ENCODE measurements around the gene APOBEC4. TPM values are rescaled to one million over a fixed set of nuclear protein-coding genes. Genes with fewer than 3 reads are reported as not detected.

Gene APOBEC4
- total and polyA plus RNA-seq, 9 of the 15 experiments (the other 6 are each of a cell fraction or from before 2014, with no cell fraction given): not detected

- 0 out of 2 replicates have a peak, but pooled peaks have one; percentile 24 for TF ChIP-seq NR1H2 (CRISPR knock-in tag; IDR thresholded peaks at IDR 0.05)
- no peak for TF ChIP-seq HNRNPLL (IDR thresholded peaks at IDR 0.05; ENCODE audit: low read depth, low read length, poor library complexity, severe bottlenecking)
- TF ChIP-seq KDM5B (IDR thresholded peaks at IDR 0.05; ENCODE audit: insufficient replicate concordance, low read depth, low read length): peak; percentile 10
- no peak for TF ChIP-seq ZNF644 (tag; IDR thresholded peaks at IDR 0.05; ENCODE audit: low read depth)
- TF ChIP-seq PHB (CRISPR knock-in tag; IDR thresholded peaks at IDR 0.05): peak; percentile 41; the same call in 1 of the 2 replicates
- no peak for TF ChIP-seq CREB1 (IDR thresholded peaks at IDR 0.05)
- 0 out of 2 replicates have a peak, but pooled peaks have one; percentile 13 for TF ChIP-seq CREB1 (CRISPR knock-in tag; IDR thresholded peaks at IDR 0.05)
- no peak for TF ChIP-seq CTCF (IDR thresholded peaks at IDR 0.05 in 2 of 3, conservative IDR thresholded peaks at IDR 0.05 in 1 of 3; ENCODE audit: insufficient read depth in 2 of 3, low read depth in 1 of 3, low read length in 3 of 3)
- TF ChIP-seq EP400 (IDR thresholded peaks at IDR 0.05): peak; percentile 71; the same call in 1 of the 2 replicates
- peak; percentile 76 for TF ChIP-seq EGR1 (conservative IDR thresholded peaks at IDR 0.05)
- TF ChIP-seq MTA3 (IDR thresholded peaks at IDR 0.05; ENCODE audit: borderline replicate concordance): 0 out of 2 replicates have a peak, but pooled peaks have one; percentile 1
- TF ChIP-seq, protein P1, sequence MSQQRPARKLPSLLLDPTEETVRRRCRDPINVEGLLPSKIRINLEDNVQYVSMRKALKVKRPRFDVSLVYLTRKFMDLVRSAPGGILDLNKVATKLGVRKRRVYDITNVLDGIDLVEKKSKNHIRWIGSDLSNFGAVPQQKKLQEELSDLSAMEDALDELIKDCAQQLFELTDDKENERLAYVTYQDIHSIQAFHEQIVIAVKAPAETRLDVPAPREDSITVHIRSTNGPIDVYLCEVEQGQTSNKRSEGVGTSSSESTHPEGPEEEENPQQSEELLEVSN (IDR thresholded peaks at IDR 0.05; ENCODE audit: borderline replicate concordance in 1 of 2, extremely low read depth in 1 of 2, insufficient read depth in 1 of 2, insufficient read length in 1 of 2, low read depth in 1 of 2, low read length in 1 of 2, poor library complexity in 1 of 2, severe bottlenecking in 1 of 2): peak in 1 of 2 experiments; percentile 56
- TF ChIP-seq RB1 (IDR thresholded peaks at IDR 0.05; ENCODE audit: low read depth): peak; percentile 19; the same call in 1 of the 2 replicates
- TF ChIP-seq TCF7 (IDR thresholded peaks at IDR 0.05; ENCODE audit: borderline replicate concordance): 0 out of 2 replicates have a peak, but pooled peaks have one; percentile 5
- peak; percentile 52 for TF ChIP-seq RBM22 (IDR thresholded peaks at IDR 0.05; ENCODE audit: low read depth, low read length, poor library complexity, severe bottlenecking)
- TF ChIP-seq, protein P2, sequence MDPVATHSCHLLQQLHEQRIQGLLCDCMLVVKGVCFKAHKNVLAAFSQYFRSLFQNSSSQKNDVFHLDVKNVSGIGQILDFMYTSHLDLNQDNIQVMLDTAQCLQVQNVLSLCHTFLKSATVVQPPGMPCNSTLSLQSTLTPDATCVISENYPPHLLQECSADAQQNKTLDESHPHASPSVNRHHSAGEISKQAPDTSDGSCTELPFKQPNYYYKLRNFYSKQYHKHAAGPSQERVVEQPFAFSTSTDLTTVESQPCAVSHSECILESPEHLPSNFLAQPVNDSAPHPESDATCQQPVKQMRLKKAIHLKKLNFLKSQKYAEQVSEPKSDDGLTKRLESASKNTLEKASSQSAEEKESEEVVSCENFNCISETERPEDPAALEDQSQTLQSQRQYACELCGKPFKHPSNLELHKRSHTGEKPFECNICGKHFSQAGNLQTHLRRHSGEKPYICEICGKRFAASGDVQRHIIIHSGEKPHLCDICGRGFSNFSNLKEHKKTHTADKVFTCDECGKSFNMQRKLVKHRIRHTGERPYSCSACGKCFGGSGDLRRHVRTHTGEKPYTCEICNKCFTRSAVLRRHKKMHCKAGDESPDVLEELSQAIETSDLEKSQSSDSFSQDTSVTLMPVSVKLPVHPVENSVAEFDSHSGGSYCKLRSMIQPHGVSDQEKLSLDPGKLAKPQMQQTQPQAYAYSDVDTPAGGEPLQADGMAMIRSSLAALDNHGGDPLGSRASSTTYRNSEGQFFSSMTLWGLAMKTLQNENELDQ (CRISPR knock-in tag; IDR thresholded peaks at IDR 0.05; ENCODE audit: borderline replicate concordance): 0 out of 2 replicates have a peak, but pooled peaks have one; percentile 34
- TF ChIP-seq ETS1 (conservative IDR thresholded peaks at IDR 0.05; ENCODE audit: control insufficient read depth, low read depth, low read length): peak; percentile 36; the same call in 1 of the 2 replicates
- TF ChIP-seq ZNF511 (CRISPR knock-in tag; IDR thresholded peaks at IDR 0.05): no peak
- TF ChIP-seq PHF20 (IDR thresholded peaks at IDR 0.05; ENCODE audit: partially characterized antibody): no peak
Measured at GRCh38 chr1:183635099-183635605, 18.0 kb downstream of the APOBEC4 start (continued).
